ENCODE data around the gene VSX1.
A peak's percentile ranks its signal among the peaks of the same experiment; 100 is the strongest.

Gene VSX1

GRCh38 chr20:25052255-25053194 lies 29.4 kb downstream of the VSX1 start:
- DNase-seq, result no peak

- no peak for DNase-seq
Measured at GRCh38 chr20:25051386-25052155, 30.4 kb downstream of the VSX1 start.

- DNase-seq, result no peak
Measured at GRCh38 chr20:25050501-25051350, 31.2 kb downstream of the VSX1 start.

GRCh38 chr20:25050082-25050481 lies 31.9 kb downstream of the VSX1 start:
- DNase-seq, result no peak

GRCh38 chr20:25049261-25050060 lies 32.5 kb downstream of the VSX1 start:
- no peak for DNase-seq

- DNase-seq, result no peak
Measured at GRCh38 chr20:25048519-25048952, 33.4 kb downstream of the VSX1 start.

GRCh38 chr20:25047766-25048165 lies 34.2 kb downstream of the VSX1 start:
- no peak for DNase-seq

GRCh38 chr20:25046736-25047666 lies 34.9 kb downstream of the VSX1 start:
- no peak for DNase-seq

GRCh38 chr20:25046181-25046641 lies 35.7 kb downstream of the VSX1 start:
- DNase-seq, result no peak

- DNase-seq, result no peak
Measured at GRCh38 chr20:25045343-25045712, 36.6 kb downstream of the VSX1 start.

GRCh38 chr20:25044660-25045342 lies 37.1 kb downstream of the VSX1 start:
- no peak for DNase-seq

GRCh38 chr20:25044261-25044560 lies 37.7 kb downstream of the VSX1 start:
- no peak for DNase-seq

GRCh38 chr20:25043499-25044260 lies 38.3 kb downstream of the VSX1 start:
- DNase-seq, result no peak

GRCh38 chr20:25042531-25043498 lies 39.1 kb downstream of the VSX1 start:
- peak; percentile 90 for DNase-seq

GRCh38 chr20:25041813-25042530 lies 40.0 kb downstream of the VSX1 start:
- DNase-seq, result no peak

- no peak for DNase-seq
Measured at GRCh38 chr20:25040438-25040831, 41.5 kb downstream of the VSX1 start.

- no peak for DNase-seq
Measured at GRCh38 chr20:25039697-25040437, 42.1 kb downstream of the VSX1 start.
